GM18511 (cell line): Measurements from ENCODE around the gene PADI1.

Source experiments
- ATAC-seq: cut with Tn5 transposase; IDR thresholded peaks from one replicate; pipeline ENCODE4 v1.9.1; 2021; ENCODE audit warnings: mild to moderate bottlenecking, moderate library complexity; ENCODE audit not compliant: unreplicated experiment

PADI1 gene

DNA sequence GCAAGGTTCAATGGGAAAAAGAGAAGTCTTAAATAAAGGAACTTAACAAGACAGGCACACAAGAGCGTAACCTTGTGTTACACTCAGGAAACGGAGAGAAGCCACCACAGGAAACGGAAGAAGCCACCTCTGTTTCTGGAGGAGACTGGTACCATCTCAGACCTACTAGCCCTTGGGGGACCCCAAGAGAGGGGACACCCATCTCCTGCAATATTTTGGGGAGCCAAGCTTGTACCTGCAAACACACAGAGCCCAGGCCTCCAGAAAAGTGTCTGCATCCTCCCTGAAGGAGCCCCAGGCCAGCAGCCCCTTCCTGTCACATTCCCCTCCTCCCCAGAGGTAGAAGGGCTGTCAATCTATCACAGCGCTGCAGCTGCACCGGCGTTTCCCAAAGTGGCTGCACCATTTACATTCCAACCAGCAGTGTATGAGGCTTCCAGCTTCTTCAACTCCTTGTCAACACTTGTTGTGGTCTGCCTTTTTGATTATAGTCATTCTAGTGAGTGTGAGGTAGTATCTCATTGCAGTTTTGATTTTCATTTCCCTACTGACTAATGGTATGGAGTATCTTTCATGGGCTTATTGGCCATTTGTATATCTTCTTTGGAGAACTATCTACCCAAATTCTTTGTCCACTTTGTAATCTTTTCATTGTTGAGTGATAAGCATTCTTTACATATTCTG, 23.0 kb upstream of the PADI1 start:
- no peak for ATAC-seq

DNA sequence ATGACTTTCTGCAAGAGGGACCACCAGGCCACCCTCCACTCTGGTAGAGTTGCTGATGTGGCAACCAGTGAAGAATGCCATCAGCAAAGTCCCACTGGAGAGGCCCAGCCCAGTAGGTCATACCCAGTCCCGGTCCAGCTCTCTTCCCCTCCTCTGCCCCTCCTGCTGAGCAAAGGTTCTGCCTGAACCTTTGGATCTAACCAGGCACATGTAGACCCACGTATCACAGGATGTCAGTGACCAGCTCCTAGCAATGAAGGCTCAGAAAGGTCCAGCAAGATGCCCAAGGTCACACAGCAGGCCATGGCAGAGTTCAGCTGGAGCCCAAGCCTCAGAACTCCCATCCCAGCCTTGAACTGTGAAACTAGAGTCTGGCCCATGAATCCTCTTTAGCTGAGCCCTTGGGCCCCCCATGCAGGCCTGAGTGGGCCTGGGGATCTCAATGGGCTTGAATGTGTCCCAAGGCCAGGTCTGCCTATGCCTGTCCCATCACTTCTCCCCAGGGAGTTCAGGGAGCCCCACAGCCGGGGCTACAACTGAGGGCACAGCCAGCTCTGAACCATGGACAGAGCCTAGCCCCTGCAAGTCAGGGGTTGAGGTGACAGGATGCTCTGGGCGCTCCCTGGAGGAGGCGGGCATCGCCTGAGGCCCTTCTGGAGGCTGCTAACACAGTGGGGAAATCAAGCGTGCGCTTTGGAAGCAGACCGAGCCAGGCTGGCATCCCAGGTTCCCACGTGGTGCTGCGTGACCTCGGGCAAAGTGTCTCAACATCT, 21.4 kb upstream of the PADI1 start:
- ATAC-seq = no peak

DNA sequence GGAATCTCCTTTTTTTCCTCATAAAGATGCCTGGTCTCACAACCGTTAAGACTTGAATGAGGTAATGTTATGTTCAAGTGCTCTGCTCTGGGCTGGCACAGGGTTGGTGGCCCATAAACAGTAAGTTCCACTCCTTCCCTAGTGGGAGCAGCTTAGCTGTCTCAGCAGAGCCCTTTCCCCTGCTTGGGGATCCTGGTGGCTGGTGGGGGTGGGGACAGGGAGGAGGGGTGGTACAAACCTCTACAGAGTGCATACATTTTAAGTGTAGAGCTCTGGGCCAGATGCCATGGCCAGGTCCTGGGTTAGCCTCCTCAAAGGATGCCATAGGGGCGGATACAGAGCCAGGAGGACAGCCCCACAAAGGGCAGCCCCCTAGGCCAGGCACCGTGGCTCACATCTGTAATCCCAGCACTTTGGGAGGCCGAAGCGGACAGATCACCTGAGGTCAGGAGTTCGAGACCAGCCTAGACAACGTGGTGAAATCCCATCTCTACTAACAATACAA, 20.7 kb upstream of the PADI1 start:
- ATAC-seq = no peak

DNA sequence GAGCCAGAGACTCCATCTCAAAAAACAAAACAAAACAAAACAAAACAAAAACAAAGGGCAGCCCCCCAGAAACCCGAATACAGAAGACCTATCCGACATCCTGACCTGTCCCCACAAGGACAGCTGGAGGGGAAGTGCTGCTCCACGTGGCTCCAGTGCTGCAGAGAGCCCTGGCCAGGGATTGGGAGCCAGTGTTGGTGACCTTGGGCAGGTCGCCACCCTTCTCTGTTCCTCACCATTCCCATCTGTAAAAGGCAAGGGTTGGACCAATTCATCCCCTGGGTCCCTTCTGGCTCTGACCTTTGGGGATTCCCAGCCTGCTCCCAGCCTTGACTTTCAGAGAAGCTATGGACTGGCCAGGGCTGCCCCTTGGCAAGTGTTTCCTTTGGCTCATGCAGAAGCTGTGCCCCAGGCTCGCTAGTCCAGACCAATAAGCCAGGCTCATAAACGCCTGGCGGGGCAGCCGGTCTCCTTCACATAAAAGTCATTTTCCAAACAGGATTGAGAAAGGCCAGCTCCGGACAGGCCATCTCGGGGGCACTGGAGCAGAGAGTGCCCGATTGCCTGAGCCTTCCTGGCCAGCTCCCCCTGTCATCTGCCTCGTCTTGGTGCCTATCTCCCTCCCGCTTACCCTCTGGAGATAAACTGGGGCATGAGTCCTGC, 20.0 kb upstream of the PADI1 start:
- ATAC-seq = no peak

DNA sequence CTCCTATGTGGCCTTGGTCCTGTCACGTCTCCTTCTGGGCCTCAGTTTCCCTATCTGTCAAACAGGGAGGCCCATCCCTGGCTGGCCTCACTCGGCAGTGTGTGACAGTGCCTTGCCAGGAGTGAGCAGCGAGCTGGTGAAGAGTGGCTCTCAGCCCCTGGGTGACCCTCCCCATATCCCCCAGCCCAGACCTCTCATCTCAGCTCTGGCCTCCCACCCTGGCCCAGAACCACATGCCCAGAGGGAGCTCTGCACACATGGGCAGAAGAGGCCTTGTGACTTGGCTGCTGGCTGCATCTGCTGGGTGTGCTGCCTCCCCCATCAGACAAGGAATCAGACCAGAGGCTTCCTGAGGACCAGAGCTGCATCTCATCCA, 19.5 kb upstream of the PADI1 start:
- no peak for ATAC-seq

DNA sequence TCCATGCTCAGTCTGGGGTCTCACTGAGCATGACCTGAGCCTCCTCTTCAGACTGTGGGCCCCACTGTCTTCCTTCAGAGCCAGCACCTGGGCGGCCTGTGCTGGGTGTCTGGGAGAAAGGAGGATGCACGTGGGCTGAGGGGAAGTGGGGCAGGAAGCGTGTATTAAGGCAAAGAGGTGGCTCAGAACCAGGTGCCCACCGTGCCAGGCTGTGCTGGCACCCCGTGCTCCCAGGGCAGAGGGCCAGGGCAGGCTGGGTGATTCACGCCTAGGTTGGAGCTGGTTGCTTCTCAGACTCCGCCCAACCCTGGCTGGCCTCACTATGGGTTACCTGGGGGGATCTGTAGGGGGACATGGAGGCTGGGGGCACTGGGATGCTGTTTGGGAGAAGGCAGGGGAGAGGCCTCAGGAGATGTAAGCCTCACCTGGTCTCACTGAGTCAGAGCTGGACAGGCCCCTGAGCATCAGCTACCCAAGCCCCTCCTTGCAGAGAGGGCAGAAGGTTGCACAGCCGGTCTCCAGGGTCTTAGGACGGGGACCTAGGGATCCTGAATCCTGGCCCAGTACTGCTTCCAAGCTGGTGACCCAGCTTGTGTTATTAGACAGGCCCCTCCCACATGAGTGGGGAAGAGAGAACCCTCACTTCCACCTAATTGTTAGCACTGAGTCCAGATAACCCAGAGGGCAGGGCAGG, 18.6 kb upstream of the PADI1 start:
- ATAC-seq = no peak

DNA sequence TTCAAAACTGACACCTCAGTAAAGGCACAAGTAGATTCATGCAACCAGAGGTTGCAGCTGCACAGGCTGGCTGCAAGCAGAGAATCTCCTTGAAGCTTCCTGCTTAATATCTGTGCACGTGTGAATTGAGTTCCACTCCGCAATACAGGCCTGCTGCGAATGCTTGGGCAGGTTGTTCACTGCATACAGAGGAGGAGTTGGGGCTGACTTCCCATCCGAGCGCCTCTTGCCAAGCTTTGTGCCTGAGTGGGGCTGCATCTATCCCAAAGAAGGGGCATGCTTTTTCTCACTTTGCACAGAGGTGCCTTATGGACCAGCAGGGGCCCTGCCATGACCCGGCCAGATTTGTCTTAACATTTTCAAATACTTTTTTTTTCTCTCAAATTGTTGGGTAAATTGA, 17.9 kb upstream of the PADI1 start:
- ATAC-seq = no peak

DNA sequence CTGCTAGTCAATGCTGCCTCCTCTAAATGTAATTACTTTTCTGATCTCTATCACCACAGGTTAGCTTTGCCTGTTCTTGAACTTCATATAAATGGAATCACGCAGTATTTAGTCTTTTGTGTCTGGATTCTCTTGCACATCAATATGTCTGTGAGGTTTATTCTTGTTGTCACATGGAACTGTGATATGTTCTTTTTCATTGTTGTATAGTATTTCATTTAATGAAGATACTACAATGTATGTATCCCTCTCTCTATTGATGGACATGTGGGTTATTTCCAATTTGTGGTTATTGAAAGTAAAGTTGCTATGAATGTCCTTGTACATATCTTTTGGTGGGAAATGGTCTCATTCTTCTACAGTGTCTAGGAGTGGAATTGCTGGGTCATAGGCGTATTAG, 16.7 kb upstream of the PADI1 start:
- no peak for ATAC-seq

DNA sequence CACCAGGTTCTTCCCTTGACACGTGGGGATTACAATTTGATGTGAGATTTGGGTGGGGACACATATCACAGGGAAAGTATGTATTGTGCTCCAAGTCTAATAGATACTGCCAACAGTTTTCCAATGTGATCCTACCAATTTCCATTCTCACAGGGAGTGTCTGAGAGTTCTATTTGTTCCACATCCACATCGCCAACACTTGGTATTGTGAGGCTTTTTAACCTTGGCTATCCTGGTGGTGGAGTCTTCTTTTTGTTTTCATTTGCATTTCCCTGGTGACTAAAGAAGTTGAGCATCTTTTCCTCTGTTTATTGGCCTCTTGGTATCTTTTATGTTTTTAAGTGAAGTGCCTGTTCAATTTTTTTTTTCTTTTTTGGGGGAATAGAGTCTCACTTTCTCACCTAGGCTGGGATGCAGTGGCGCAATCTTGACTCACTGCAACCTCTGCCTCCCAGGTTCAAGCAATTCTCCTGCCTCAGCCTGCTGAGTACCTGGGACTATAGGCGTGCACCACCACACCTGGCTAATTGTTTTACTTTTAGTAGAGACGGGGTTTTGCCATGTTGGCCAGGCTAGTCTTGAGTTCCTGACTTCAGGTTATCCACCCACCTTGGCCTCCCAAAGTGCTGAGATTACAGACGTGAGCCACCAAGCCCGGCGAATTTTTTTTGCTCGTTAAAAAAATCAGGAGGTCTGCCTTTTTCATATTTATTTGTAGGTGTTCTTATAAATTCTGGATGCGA, 15.9 kb upstream of the PADI1 start:
- ATAC-seq = no peak

DNA sequence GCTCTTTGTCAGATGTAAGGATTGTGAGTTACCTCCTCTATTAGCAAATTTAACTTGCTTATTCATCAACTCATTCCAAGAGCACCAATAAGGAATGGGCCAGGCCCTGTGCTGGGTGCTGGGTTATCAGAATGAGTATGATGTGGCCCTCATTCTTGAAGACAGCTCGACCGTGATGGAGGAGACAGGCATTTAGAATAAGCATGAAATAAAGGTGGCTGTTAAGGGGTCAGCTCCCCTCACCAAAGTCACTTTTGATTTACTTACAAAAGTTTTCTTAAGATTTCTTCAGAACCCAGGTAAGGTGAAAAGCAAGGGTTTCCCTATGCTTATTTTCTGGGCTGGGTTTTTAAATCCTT, 15.3 kb upstream of the PADI1 start:
- no peak for ATAC-seq

DNA sequence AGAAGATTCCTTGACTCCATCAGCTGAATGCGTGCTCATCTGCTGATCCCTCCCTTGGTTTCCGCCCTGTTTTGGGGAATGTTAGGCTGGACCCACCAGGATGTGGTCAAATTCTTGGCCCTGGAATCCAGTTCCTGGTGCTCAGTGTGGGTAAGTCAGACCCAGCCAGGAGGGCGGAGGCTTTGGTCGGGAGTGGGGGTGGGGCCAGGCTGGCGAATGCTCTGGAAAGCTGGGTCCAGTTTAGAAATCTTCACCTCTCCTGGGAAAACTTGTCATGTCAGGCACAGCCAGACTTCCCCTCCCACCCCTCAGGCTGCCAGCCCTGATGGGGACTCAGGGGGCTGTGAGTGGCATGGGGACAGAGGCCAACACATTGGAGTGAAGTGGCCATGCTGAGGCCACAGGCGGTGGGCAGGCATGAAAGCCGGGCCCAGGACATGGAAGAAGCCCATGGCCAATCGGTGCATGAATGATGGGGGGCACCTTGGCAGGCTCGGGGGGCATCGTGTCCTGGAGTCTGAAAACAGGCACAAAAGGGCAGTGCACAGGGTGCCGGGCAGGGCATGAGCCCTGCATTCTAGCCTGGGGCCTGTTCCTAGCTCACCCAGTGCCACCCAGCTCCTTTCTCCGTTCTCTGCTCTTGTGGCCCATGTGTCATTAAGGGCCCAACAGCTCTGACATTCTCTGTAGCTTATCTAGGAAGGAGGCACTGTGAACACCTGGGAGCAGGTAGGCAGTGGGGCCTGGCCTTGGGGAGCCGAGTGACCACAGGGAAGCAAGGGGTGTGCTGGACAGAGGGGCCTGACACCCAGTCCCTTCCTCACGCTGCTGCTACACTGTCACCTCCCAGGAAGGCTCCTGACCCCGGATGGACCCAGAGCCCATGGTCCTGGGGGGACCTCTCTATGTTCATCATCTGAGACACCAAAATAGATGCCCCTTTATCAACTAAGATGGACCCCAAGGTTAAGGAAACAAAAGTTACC, 14.6 kb upstream of the PADI1 start:
- ATAC-seq = no peak

DNA sequence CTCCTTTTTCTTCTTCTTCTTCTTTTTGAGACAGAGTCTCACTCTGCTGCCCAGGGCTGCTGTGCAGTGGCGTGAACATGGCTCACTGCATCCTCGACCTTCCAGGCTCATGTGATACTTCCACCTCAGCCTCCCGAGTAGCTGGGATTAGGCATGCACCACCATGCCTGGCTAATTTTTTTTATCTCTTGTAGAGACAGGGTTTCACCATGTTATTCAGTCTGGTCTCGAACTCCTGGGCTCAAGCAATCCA, 13.0 kb upstream of the PADI1 start:
- no peak for ATAC-seq

DNA sequence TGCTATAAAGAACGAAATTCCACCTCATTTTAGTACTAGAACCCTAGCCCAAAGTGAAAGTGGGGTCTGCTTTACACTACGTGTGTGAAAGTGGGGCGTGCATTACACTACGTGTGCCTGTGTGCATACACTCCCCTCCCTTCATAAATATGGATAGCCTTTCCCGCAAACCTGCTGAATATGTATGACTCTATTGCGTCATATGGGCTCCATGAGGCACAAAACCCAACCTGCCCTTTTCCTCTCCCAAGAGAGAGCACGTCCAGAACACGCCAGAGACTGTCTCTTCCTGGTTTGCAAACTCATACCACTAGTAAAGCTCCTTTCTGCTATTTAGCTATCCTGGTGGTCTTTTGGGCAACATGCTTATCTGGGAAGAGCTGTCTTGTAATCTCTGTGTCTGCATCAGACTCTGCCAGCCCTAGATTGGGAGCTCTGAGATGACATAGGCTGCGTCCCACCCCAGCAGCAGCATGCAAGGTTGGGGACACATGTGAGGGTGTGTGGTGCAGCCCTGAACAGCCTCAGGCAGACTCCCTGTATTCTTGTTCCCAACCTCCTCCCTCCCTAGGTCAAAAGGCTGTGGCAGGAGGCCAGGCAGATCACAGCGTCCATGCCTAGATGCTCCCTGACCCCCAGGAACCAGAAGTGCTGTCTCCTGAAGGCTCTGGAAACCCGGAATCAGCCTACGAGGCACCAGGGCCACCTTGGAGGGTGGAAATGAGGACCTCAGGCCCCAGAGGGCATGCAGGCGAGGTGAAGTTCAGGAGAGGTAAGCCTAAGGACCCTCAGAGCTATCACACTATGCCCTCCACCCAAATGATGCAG, 12.3 kb upstream of the PADI1 start:
- ATAC-seq = no peak

DNA sequence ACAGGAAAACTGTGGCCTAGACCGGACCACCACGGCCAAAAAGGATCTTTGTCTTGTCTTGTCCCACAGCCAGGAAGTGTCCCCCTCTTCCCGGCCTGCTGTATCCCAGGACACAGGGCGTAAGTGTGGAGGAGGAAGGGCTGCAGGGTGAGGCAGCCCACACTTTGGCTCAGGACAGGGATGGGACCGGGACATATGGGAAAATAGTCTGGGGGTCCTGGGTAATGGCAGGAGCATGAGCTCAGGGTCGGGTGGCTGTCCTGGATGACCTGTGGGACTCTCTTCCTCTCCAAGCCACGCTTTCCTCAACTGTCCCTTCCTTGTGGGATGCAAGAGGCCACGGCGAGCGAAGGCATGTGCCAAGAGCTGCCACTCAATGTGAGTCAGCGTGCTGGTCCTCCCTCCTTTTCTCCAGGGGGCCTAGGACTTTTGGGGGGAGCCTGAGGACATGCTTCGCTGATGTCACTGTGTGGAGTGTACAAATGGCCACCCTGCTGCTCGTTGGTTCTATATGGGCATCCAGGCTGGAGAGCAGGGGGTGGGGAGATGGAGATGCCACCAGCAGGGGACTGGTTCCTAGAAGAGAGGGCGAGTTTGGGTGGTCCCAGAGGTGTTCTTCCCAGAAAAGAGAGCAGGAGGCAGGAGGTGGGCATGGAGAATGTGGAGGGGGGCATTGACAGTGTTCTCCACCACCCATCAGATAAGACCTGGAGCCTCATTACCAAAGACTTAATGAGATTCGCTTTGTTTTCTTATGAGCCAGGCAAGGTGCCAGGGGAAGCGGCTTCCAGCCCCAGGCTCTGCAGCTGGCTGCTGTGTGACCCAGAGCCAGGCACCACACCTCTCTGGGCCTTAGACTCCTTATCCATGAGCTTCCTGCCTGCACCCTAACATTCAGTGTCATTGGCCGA, 11.5 kb upstream of the PADI1 start:
- ATAC-seq = no peak

DNA sequence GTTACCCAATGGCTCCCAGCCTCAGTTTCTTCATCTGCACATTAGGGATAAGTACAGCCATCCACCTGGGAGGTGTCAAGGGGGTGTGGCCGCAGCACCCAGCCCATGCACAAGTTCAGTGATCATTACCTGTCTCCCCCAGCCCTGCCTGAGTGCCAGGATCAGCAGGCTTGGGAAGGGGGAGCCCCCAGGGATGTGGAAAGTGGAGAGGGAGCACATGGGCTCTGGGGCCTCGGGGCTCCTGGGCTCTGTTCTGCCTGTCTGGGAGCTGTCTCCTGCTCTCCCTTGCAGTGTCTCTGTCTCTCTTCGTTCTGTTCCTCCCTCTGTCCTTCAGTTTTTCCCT, 10.8 kb upstream of the PADI1 start:
- no peak for ATAC-seq

DNA sequence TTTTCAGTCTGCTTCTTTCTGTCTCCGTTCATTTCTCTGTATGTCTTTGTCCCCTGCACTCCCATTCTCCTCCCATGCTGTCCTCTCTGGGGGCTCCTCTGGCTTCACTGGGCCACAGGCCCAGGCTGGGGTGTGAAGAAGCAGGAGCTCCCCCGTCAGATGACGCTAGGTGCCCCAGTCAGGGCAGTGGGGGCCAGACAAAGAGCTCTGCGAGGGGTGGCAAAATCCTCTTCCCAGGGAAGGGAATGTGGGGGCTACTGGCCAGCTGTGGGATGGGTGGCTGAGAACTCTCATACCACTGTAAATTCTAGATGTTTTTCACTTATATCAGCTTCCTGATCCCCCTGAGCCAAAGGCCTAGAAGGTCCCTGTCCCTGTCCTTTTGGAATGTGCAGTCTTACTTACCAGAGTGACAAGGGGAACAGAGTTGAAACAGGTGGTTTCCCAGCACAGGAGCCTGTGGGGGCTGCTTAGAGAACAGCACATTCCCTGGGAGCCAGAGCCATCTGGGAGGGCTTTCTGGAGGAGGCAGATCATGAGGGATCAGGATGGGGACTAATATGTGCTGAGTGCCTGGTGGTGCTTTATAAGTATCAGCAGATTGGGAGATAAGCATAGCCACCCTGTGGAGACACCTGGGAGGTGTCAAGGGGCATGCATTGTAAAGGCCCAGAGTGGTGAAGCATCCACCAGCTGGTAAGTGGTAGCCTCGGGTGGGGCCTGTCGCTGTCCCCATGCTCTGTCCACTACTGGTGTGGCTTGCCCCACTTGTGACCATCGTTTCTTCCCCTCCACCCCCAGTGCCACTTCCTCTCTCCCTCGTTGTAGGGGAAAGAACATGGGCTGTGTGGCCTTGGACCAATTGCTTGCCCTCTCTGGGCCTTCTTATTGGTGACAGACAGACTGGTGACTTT, 10.1 kb upstream of the PADI1 start:
- ATAC-seq = no peak

DNA sequence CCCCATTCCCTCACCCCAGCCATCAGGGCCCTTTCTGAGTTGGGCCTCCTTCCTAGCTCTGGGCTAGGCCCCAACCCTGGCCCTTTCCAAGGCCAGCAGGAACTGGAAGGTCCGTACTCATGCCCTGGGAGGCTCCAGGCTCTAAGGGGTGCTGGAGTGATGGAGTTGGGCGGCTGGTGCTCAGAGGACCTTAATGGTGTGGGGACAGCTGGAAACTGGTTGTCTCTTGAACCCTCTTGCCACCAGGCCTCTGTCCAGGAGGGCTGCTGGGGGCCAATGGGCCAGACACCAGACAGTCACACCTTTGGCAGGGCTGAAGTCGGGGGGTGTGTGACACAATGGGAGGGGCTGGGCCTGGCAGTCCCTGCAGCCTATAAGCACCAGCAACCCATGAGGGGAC, 9.2 kb upstream of the PADI1 start:
- ATAC-seq = no peak
